ENCODE measurements around the gene ACR.
"Not testable (repeated sequence)": the region's sequence is repeated elsewhere in the genome, so short reads cannot be mapped to it uniquely, and the experiment has no call there.

DNA sequence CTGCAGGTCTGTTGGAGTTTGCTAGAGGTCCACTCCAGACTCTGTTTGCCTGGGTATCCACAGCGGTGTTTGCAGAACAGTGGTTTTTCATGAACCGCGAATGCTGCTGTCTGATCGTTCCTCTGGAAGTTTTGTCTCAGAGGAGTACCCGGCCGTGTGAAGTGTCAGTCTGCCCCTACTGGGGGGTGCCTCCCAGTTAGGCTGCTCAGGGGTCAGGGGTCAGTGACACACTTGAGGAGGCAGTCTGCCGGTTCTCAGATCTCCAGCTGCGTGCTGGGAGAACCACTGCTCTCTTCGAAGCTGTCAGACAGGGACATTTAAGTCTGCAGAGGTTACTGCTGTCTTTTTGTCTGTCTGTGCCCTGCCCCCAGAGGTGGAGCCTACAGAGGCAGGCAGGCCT is 18.4 kb downstream of the ACR start:
- TF ChIP-seq, protein P1, sequence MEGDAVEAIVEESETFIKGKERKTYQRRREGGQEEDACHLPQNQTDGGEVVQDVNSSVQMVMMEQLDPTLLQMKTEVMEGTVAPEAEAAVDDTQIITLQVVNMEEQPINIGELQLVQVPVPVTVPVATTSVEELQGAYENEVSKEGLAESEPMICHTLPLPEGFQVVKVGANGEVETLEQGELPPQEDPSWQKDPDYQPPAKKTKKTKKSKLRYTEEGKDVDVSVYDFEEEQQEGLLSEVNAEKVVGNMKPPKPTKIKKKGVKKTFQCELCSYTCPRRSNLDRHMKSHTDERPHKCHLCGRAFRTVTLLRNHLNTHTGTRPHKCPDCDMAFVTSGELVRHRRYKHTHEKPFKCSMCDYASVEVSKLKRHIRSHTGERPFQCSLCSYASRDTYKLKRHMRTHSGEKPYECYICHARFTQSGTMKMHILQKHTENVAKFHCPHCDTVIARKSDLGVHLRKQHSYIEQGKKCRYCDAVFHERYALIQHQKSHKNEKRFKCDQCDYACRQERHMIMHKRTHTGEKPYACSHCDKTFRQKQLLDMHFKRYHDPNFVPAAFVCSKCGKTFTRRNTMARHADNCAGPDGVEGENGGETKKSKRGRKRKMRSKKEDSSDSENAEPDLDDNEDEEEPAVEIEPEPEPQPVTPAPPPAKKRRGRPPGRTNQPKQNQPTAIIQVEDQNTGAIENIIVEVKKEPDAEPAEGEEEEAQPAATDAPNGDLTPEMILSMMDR (IDR thresholded peaks at IDR 0.05; ENCODE audit: insufficient read depth, low read length, poor library complexity, severe bottlenecking) = not testable (repeated sequence)
- TF ChIP-seq EZH2phosphoT487 (conservative IDR thresholded peaks at IDR 0.05; ENCODE audit: low read length) = not testable (repeated sequence)
